GM19372 (cell line): ENCODE measurements around the gene MAFF.
"Not testable (repeated sequence)": the region's sequence is repeated elsewhere in the genome, so short reads cannot be mapped to it uniquely, and the experiment has no call there.

Experiments
- ATAC-seq: cut with Tn5 transposase; IDR thresholded peaks from one replicate; pipeline ENCODE4 v1.9.1; 2021; ENCODE audit warnings: mild to moderate bottlenecking, low read depth, moderate library complexity; ENCODE audit not compliant: unreplicated experiment

Gene MAFF

DNA sequence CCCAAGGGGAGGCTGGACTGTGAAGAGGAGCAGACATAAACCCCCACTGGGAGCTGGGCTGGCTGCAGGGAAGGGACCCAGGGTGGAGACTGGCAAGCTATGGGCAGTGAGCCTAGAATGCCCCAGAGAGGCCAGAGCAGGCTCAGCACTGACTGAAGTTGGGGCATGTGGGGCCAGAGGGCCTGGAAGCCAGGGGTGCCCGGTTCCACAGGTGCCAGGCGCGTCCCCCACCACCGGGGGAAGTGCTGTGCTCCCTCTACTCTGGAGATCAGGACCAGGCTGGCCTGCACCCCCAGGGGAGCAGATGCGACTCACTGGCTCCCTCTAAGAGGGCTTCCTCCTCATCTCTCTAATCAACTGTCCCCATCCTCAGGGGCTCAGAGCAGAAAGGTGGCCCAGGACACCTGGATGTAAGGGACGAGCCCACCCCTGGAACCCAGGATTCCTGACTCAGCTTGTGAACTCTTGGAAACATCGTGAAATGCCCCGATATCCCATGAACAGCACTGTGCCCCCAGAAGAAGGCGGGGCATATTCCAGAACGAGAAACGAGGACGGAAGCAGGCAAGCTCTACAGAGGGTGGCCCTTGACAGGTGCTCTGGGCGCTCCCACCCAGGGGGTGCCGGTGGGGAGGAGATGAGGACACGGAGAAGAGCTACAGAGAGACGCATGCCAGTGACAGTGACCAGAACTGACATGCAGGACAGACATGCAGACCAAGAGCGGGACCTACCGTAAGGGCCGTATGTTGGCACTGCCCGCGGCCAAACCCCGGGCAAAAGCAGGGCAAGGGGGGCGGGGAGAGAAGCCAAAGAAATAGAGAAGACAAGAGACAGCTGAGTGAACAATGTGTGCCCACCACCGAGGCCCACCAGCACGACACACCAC, 20.4 kb downstream of the MAFF start:
- ATAC-seq = no peak

DNA sequence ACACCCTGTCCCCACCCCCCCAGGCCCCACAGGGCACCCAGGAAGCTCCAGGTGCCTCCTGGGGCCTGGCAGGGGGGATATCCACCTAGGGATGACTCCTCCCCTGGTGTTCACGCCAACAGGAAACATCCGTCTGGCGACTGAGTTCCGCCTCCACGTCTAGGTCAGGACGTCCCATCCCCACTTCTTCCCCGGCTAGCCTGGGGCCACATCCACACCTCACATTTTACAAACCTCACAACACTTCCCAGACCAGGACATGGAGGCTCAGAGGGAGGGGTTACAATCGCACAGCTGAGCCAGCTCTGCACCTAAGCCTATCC, 21.0 kb downstream of the MAFF start:
- no peak for ATAC-seq

DNA sequence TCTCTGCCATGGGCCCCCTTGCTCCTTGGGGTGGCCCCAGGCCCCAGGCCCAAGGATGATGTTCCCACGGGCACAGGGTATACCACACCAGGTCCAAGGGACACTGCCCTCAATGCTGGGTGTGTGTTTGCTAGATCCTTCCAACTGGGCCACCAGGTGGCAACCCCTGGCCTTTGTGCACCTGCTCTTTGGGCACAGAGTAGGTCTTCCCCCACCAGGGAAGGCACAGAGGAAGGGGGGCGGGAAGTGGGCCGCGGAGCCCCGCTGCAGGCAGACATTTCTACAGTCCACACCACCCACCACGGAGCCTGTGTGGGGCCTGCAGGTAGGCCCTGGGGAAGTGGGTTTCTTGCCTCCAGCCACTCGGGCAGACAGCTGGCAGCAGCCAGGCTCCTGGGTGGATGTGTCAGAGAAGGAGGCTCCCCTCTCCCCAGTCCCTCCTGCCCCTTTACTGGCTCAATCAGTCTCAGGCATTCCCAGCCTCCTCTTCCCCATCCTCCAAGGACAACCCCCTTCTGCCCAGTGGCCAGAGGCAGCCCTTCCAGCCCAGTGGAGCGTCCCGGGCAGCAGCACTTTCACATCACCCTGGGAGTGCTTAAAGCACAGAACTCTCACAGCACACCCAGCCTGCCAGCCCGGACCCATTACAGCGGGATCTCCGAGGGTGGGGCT, 21.6 kb downstream of the MAFF start:
- no peak for ATAC-seq

DNA sequence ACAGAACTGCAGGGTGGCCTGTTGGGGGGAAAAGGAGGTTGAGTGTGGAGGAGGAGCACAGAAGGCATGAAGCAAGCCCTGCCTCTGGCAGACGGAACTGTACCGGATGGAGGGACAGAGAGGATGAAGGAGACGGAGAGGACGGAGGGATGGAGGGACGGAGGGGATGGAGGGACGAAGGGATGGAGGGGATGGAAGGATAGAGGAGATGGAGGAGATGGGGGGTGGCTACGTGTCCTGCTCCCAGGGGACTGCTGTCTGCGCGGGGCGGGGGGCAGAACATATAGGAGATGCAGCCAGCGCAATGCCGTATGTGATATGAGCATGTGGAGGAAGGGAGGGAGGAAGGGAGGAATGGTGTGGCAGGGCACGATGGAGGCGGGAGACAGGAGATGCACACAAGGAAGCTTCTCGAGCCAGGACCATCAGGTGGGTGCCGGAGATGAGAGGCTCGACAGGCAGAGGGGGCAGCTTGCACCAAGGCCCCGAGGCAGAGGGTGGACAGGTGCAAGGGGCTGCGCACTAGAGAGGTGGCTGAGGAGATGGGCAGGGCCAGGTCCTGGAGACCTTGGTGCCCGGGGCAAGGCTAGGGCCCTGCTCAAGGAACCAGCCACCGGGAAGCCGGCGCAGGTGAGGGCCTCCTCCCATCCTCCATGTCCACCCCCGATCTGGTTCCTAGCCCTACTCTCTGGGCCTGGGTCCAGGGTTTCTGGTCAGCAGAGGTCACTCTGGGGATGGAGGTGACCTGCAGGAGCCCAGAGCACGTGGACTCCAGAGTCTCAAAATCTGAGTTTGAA, 25.3 kb downstream of the MAFF start:
- ATAC-seq = no peak

DNA sequence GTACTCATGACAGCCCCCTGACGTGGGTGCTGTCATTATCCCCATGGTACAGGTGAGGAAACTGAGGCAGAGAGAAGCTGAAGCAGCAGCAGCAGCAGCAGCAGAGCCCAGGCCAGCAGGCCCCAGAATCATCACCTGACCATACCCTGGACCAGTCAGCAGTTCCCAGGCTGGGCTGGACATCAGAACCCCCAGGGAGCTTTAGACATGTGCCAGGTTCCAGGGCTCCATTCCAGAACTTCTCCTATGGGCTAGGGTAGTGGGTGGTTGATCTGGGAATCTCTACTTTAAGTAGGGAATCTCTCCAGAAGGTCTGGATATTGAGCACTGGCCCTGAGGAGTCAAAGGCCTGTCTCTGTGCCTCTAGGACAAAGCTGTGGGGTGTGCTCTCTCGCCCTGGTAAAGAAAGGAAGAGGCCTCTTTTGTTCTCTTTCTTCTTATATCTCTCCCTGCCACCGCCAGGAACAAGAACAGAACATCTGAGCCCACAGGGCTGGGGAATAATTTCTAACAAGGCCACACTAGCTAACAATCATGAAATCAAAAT, 26.6 kb downstream of the MAFF start:
- no peak for ATAC-seq

DNA sequence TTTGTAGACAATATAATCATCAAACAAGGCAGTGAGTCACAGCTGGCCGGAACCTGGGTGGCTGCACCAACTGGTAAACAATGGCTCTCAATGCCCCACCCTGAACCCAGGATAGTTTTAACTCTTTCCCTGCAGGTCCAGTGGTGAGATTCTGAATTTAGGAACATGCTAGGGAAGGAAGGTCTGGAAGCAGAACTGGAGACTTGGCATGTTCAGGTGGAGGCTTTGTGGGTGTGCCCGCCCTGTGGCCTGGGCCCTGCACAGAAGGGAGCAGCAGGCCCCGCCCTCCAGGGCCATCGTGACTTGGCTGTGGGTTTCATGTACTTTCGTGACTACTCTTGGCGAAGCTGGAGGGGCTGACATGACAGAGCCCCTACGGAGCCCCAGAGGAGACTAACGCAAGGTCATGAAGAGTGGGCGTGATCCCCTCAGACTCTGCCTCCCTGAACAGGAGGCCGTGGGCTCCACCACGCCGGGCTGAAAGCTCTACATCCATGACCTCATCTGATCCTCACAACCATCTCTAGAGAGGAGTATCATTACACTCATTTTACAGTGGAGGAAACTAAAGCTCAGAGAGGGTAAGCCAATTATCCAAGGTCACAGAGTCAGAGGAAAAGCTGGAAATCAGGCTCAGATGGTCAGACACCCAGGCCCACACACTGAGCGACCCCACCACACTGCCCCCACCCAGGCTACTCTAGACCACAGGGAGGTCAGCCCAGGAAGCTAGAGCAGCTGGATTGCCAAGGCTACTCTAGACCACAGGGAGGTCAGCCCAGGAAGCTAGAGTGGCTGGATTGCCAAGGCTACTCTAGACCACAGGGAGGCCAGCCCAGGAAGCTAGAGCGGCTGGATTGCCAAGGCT, 27.3 kb downstream of the MAFF start:
- no peak for ATAC-seq

DNA sequence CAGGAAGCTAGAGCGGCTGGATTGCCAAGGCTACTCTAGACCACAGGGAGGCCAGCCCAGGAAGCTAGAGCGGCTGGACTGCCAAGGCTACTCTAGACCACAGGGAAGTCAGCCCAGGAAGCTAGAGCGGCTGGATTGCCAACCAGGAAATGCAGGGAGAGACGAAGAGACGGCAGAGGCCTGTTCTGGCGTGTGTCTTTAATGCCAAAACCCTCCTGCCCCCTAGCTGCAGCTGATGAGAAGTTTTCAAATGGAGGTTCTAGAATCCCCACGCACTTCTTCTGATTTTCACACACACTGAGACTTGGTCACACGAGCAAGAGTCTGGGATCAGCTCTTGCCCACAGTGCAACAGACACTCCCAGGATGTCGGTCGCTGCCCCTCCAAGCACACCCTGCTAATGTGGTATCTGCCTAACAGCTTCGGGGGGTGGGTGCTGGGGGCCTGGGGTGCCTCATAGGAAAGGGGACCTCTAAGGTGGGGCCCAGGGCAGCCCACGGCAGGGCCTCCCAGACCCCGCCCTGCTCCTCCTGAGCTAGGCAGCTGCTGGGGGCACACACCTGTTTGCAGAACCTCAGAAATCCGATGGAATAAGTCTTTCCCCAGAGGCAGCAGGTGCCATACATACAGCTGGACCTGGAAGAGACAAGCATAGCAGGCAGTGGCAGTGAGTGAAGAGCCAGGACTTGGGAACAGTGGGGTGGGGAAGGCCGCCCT, 28.5 kb downstream of the MAFF start:
- no peak for ATAC-seq

DNA sequence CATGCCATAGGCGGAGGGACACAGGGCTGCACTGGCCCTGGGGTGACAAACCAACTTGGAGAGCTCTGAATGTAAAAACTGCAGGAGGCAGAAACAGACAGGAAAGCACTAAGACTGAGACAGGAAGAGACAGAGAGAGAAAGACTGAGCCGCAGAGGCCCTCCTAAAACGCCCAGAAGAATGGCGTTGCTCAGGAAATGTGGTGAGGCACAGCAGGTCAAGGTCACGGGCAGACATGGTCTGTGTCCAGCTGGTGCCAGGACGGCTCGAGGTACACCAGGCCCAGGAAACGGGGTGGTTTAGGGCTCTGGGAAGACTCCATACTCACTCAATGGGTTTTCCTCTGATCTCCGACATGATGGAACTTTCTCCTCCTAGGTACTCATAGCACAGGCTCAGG, 29.1 kb downstream of the MAFF start:
- ATAC-seq = no peak

DNA sequence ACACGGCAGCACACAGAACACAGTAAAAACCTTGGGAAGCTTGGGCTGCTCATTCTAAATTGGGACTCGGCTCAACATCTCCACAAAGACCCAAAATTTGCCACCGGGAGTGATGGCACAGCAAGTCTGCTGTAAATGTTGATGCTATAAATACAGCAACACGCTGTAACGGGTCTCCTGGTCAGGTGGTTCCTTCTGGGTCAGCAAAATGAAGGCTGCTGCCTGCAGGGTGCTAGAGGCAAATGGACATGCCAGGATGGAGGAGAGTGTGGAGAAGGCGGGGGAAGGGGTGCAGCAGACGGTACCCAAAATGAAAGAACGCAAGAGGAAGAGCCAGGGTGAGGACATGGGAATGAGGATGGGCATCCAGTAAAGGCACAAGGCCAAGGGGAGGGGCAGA, 30.4 kb downstream of the MAFF start:
- ATAC-seq = no peak

DNA sequence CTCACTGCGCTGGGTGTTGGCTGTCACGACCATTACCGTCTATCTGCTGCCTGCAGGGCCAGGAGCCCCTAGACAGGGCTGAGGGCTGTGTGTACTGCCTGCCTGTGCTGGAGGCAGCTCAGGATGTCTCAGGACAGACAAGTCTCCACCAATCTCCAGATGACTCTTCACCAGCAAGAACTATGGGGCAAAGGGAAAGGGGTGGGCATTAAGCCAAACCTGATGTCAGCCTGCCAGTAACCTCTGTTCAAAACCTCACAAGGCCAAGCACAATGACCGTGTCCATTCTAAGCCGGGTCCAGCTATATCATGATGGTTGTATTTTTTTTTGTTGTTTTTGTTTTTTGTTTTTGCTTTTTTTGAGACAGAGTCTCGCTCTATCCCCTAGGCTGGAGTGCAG, 31.6 kb downstream of the MAFF start:
- no peak for ATAC-seq

DNA sequence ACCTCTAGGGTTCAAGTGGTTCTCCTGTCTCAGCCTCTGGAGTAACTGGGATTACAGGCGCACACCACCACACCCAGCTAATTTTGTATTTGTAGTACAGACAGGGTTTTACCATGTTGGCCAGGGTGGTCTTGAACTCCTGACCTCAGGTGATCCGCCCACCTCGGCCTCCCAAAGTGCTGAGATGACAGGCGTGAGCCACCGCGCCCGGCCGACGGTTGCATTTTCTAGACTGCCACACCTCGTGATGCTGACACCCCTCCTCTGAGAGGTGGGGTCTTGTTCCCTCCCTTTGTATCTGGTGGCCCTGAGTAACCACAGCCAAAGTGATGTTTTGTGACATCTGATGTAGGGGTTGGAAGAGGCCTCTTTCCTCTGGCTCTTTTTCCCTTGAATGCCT, 32.1 kb downstream of the MAFF start:
- not testable (repeated sequence) for ATAC-seq

DNA sequence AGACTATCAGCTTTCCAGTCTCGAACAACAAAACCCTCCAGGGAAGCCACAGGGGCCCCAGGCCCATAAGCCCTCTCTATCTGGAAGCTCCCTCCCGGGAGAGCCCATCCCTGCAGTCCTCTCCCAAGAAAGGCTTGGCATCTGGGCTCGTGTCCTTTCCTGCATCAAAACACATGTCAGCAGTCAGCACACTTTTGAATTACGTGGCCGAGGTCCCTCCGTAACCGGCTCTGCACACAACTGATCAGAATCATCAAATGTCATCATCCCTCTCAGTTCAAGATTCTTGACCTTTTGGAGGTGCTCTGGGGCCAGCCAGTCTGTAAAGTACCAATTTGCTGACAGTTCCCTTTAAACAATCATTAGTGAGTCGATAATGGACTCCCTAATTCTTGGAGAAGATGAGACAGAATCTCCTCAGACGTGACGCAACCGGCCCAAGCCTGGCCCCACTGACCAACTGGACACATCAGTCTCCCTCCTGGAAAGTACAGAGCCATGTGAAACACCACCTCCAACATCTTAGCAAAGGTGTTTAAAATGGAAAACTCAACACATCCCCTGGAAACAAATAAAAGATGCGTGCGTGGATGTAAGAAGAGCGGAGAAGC, 33.6 kb downstream of the MAFF start:
- no peak for ATAC-seq

DNA sequence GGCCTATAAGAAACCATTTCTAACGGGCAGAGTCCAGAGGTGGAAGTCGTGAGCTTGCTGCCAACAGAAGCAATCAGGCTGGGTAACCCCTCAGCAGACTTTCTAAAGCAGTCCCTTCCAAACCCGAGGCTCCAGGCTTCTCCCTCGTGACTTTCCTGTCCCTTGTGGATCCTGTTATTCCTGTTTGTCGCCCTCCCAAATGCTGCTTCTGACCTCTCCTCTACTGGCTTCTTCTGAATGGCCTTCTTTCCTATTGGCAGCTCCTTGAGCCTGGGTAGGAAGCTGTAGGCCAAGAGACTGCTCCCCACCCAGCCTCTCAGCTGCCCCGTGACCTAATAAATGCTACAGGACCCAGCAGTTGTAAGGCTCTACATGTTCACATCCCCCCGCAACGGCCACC, 35.0 kb downstream of the MAFF start:
- ATAC-seq = no peak

DNA sequence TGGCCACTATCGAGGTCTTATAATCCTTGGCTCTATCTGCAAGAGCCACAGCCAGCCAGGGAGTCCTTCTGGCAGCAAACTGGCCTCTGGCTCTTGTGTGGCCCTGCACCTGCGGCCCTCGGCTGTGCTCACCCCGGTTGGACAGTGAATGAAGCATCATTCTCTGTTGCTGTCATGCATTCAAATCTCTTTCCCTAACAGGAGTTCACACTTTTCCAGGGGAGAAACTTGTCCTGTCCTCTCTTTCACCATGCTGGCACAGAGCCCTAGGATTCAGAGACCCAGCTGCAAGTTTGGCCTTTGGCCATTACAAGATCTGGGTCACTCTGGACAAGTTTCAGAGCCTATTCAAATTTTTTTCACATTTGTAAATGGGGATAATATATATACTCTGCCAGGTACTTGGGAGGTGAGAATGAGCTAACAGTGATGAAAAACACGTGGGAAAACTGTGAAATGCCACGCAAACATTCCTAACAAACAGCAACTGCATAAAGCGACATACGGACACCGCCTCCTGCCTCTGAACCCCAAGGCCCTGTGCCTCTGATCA, 36.8 kb downstream of the MAFF start:
- ATAC-seq = no peak

DNA sequence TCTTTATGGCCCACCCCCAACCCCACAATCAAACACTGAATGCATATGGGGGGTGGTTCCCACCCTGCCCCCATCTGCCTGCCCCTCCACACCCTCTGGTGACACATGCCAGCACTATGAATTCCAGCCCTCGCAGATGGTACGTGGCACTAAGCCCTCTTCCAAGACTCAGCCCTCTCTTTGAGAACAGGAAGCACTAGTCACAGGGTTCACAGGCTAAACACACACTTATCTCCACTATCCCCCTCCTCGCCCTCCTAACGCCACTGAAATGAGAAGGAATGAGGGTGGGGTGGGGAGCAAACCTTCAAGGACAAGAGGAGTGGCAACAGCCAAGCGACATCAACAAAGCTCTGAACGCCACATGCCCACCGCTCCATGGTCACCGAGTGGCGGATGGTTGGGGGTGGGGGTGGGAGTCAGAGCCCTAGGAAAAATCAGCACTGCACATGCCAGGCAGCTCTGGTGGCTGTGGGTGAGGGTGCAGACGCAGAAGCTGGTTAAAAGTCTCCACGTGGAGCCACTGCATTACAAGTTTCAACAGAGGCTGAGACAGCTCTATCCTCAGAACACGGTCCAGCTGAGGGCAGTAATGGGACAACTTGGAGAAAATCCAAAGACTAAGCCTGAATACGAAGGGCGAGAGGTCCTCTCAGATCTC, 37.4 kb downstream of the MAFF start:
- ATAC-seq = no peak

DNA sequence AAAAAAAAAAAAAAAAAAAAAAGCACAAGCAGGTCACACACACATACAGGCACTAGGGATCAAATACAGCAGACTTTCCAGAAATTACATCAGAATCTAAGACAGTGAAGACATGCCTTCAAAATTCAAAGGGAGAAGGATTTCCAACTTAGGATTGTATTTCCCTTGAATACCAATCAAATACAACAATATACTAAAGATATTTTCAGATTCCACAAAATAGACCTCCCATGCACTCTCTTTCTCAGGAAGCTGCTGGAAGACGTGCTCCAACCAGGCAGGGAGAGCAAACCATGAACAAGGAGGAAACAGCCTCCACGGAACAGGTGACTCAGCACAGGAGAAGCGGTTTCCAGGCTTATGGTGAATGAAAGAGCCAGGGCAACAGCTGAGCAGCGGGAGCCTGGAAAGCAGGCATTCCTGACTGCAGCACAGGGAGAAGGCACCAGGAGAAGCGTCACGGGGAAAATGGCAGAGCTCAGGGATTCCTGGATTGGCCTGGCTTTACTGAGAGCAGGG, 39.0 kb downstream of the MAFF start:
- no peak for ATAC-seq

DNA sequence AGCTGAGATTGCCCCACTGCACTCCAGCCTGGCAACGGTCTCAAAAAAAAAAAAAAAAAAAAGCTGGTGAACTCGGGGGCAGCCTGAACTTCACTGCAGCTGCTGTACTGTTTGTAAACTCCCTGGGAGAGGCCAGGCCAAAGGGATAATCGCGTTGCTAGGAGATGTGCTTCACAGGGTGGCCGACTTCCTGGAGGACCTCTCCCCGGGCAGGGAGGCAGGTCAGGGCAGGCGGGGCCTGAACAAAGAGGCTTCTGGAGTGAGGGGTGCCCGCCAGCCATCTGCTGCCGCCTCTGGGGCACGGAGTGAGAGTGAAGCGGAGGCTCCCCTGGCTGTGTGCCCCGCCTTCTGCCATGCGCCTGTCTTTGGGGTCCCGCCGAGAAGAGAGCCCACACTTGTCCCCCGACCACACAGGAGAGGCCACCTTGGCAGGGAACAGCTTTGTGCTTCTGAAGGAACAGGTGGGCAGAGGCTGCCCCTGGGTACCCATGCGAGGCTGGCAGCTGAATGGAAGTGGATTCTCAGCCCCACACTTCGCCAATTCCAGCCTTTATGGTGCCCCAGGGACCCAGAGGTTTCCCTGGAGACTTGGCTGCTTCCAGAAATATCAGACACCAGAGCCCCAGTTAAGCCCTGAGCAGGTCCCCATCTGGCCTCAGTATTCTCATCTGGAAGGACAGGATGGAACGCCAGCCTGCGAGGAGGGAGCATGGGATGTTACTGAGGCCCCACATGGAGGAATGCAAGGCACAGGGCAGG, 41.4 kb downstream of the MAFF start:
- ATAC-seq = no peak
